Measurements from ENCODE around the gene PARD3. TPM values are rescaled to one million over a fixed set of nuclear protein-coding genes. Genes with fewer than 3 reads are reported as not detected.

The PARD3 gene
- total RNA-seq, 4 donors from 2014 or later = 115 to 226 (median 141) TPM

DNA sequence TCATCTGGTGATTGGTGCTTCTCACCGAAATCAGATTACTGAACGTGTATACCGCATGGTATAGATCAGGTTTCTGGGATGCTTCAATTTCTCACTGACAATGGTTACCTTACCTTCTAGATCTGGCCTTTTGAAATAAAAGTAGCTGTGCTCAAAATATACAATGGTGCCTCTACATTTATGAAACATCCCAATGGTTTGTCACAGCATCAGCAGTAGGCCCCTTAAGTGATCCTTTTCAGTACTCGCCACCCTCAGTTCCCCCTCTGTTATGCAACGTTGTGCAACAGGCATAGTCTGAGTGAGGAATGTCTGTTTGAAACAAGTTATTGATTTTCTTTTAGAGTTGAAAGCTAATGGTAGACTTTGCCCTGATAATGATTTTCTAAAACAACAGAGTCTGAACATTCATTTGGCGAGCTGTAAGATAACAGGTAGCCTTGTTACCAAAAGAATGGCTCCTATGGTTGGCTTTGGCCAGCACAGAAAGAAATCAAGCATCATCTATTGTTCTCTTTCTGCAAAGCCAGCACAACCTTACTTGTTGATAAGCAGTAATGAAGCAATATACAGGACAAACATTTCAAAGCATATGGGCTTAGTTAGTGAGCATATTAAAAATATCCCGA lies 693.9 kb downstream of the PARD3 start:
- TF ChIP-seq POLR2A (IDR thresholded peaks at IDR 0.05) (no peak), CTCF (IDR thresholded peaks at IDR 0.05) (no peak), EP300 (IDR thresholded peaks at IDR 0.05) (no peak), POLR2AphosphoS5 (IDR thresholded peaks at IDR 0.05) (no peak)
- no peak for DNase-seq (ENCODE audit: low spot score in 2 of 2)
- no peak overlapping the region for H3K27ac ChIP-seq
- WGBS = 88% methylated on average over 7 of the region's 7 CpGs
- no peaks in the 10 kb centered on the region for H3K9me3 ChIP-seq
- H3K4me1 ChIP-seq = peaks cover 7% of the 10 kb centered on the region
- no peak overlapping the region for H3K4me3 ChIP-seq
- no peaks in the 10 kb centered on the region for H3K27me3 ChIP-seq
- peaks cover 6% of the 10 kb centered on the region for H3K36me3 ChIP-seq

DNA sequence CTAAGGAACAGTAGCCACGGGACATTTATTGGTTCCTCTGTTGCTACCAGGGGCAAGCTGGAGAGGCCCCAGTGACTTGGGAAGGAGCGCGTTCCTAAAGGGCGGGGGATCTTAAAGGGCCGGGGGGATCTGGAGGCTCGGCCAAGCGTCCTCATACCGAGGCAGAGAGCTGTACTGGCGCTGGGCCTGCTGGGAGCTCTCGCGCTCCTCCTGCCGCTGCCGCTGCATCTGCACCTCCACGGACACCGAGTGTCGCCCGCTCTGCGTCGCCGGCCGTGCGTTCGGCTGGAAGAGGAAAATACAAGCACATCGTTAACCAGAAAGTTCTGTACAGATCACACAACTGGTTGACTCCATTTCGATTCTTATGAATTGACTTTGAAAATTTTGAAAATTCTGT lies 695.6 kb downstream of the PARD3 start:
- 98% methylated on average over 21 of the region's 25 CpGs for WGBS
- peaks cover 6% of the 10 kb centered on the region for H3K36me3 ChIP-seq

DNA sequence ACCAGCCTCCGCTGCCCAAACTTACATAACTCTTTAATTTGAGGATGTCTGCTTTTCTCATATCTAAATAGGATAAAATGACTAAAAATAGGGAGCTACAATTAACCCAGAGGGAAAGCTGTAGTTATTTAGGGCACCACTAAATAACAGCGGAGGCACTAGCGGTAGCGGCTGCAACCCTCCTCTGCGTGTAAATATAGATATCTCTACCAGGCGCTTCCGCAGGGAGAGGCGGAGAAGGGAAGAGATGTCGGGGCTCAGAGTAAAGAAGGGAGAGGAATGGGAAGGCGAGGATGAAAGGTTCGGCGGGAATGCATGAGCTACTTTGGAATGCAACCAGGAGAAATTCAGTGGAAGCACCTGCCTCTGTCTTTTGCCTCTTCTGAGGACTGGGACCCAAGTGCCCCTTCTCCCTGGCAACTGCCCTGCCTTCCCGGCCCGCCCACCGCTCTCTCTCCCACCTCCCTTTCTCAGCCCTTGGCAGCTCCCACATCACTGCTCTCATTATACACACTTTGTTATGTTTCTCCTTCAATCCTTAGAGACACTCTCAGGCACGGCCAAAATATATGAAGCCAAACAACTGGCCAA lies 698.3 kb downstream of the PARD3 start:
- 88% methylated on average over 16 of the region's 16 CpGs for WGBS
- H3K27me3 ChIP-seq = no peaks in the 10 kb centered on the region
- no peaks in the 10 kb centered on the region for H3K9me3 ChIP-seq
- DNase-seq (ENCODE audit: low spot score in 2 of 2) = no peak
- H3K4me1 ChIP-seq = peaks cover 8% of the 10 kb centered on the region
- H3K36me3 ChIP-seq = peaks cover 6% of the 10 kb centered on the region
- no peak overlapping the region for H3K27ac ChIP-seq
- H3K4me3 ChIP-seq = no peak overlapping the region
- no peak for TF ChIP-seq POLR2AphosphoS5 (IDR thresholded peaks at IDR 0.05)

More for the DNA sequence above, 695.6 kb downstream of the PARD3 start:
- Histone ChIP-seq H3K4me3 (no peak overlapping the region), H3K9me3 (no peaks in the 10 kb centered on the region), H3K27ac (no peak overlapping the region), H3K27me3 (no peaks in the 10 kb centered on the region), H3K4me1 (peaks cover 7% of the 10 kb centered on the region)
- TF ChIP-seq POLR2A (IDR thresholded peaks at IDR 0.05) (no peak), EP300 (IDR thresholded peaks at IDR 0.05) (no peak), POLR2AphosphoS5 (IDR thresholded peaks at IDR 0.05) (no peak), CTCF (IDR thresholded peaks at IDR 0.05) (no peak)
- no peak for DNase-seq (ENCODE audit: low spot score in 2 of 2)

DNA sequence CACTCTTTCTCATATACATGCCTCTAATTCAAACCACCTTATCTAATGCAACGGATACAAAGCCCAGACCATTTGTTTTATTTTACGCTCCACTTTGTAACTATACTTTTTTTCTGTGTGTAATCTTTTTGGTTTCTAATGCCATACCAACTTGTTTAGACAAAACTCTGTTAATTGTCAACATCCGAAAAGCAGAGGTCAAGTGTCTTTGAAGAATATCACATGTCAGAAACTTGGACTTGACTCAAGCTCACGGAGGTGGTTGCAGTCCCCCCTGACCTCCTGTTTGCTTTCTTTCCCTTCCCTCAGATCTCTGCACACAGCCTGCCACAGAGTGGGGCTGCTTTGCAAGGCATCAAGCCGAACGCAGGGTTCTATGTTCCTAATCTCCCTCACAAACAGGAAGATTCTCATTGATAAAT lies 698.9 kb downstream of the PARD3 start:
- Histone ChIP-seq H3K36me3 (peaks cover 8% of the 10 kb centered on the region), H3K27ac (no peak overlapping the region), H3K4me1 (peaks cover 8% of the 10 kb centered on the region), H3K9me3 (no peaks in the 10 kb centered on the region), H3K4me3 (no peak overlapping the region), H3K27me3 (no peaks in the 10 kb centered on the region)
- TF ChIP-seq CTCF (IDR thresholded peaks at IDR 0.05) = no peak
- TF ChIP-seq POLR2A (IDR thresholded peaks at IDR 0.05) = no peak
- no peak for TF ChIP-seq EP300 (IDR thresholded peaks at IDR 0.05)
- no peak for TF ChIP-seq POLR2AphosphoS5 (IDR thresholded peaks at IDR 0.05)
- 78% methylated on average over 6 of the region's 6 CpGs for WGBS
- DNase-seq (ENCODE audit: low spot score in 2 of 2) = no peak

DNA sequence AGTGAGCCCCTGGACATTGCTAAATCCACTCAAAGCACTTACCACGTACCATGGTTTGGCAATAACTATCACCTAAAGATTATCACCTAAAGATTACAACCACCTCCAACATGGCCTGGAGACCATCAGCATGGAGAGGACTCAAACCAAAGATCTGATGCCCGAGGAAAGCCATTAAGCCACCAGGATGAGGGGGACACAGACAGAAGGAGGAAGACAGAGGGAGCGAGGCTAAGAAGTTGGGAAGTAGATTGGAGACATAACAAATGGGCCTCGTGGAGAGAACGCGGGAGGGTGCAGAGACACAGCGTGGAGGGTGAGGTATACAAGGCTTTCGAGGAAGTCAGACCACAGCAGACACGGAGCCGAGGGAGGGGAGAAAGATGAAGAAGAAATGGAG lies 700.2 kb downstream of the PARD3 start:
- 94% methylated on average over 10 of the region's 10 CpGs for WGBS
- TF ChIP-seq POLR2A (IDR thresholded peaks at IDR 0.05) = no peak
- no peak for TF ChIP-seq POLR2AphosphoS5 (IDR thresholded peaks at IDR 0.05)
- TF ChIP-seq CTCF (IDR thresholded peaks at IDR 0.05) = no peak
- no peak for TF ChIP-seq EP300 (IDR thresholded peaks at IDR 0.05)
- Histone ChIP-seq H3K4me3 (no peak overlapping the region), H3K36me3 (peaks cover 14% of the 10 kb centered on the region), H3K27ac (no peak overlapping the region), H3K27me3 (no peaks in the 10 kb centered on the region), H3K9me3 (no peaks in the 10 kb centered on the region), H3K4me1 (peaks cover 8% of the 10 kb centered on the region)
- DNase-seq (ENCODE audit: low spot score in 2 of 2) = no peak
